Neural cell (in vitro differentiated cells): Measurements from ENCODE around the gene KLK4. TPM values are rescaled to one million over a fixed set of nuclear protein-coding genes. Genes with fewer than 3 reads are reported as not detected.

Source experiments
- H2AFZ ChIP-seq: fragments of 200-600, 300-800 bp; sonication (generic), shearing (Covaris generic); 2 replicates; pipeline ENCODE4 v1.6.0; 2014; ENCODE audit warnings: low read depth, mild to moderate bottlenecking, antibody characterized with exemption, low read length, moderate library complexity
- H3F3A ChIP-seq: fragments of 200-600 bp; shearing (Covaris generic); 2 replicates; pipeline ENCODE4 v1.6.1; 2016; ENCODE audit warnings: mild to moderate bottlenecking, moderate library complexity, mixed read lengths, antibody characterized with exemption, low read length; ENCODE audit not compliant: insufficient read depth, poor library complexity, severe bottlenecking
- H3K27ac ChIP-seq: fragments of 200-600, 300-800 bp; sonication (generic), shearing (Covaris generic); 2 replicates; pipeline ENCODE4 v1.5.1; 2014; ENCODE audit warnings: mild to moderate bottlenecking, low read length, moderate library complexity
- H3K27me3 ChIP-seq: fragments of 300-800, 200-600 bp; sonication (generic), shearing (Covaris generic); 2 replicates; pipeline ENCODE4 v1.6.0; 2014; ENCODE audit warnings: mild to moderate bottlenecking, low read depth, low read length, moderate library complexity; ENCODE audit not compliant: insufficient read depth
- H3K36me3 ChIP-seq: fragments of 300-800, 200-600 bp; sonication (generic), shearing (Covaris generic); 2 replicates; pipeline ENCODE4 v1.5.1; 2014; ENCODE audit warnings: mild to moderate bottlenecking, antibody characterized with exemption, low read length, moderate library complexity; ENCODE audit not compliant: insufficient read depth
- H3K4me2 ChIP-seq: fragments of 300-800, 200-600 bp; sonication (generic), shearing (Covaris generic); 2 replicates; pipeline ENCODE4 v1.6.0; 2014; ENCODE audit warnings: mild to moderate bottlenecking, low read length
- H3K4me3 ChIP-seq: fragments of 300-800, 200-600 bp; sonication (generic), shearing (Covaris generic); 2 replicates; pipeline ENCODE4 v1.5.1; 2014; ENCODE audit warnings: mild to moderate bottlenecking, low read length, moderate library complexity
- H3K79me2 ChIP-seq: fragments of 200-600 bp; shearing (Covaris generic); replicated peaks from 2 replicates; pipeline ENCODE4 v1.6.0; 2014; ENCODE audit warnings: mild to moderate bottlenecking, low read length, moderate library complexity; ENCODE audit not compliant: insufficient read depth
- H3K9ac ChIP-seq: fragments of 300-800, 200-600 bp; sonication (generic), shearing (Covaris generic); 2 replicates; pipeline ENCODE4 v1.6.1; 2016; ENCODE audit warnings: mild to moderate bottlenecking, low read length, mixed read lengths
- H3K9me2 ChIP-seq: fragments of 200-600 bp; shearing (Covaris generic); 2 replicates; pipeline ENCODE4 v1.6.1; 2016; ENCODE audit warnings: mild to moderate bottlenecking, low read length, mixed read lengths; ENCODE audit not compliant: insufficient read depth
- H3K9me3 ChIP-seq: fragments of 200-600, 300-800 bp; sonication (generic), shearing (Covaris generic); 2 replicates; pipeline ENCODE4 v1.6.1; 2016; ENCODE audit warnings: mild to moderate bottlenecking, mixed run types, low read length, moderate library complexity, mixed read lengths
- H4K20me1 ChIP-seq: fragments of 200-600 bp; shearing (Covaris generic); 2 replicates; pipeline ENCODE4 v1.6.1; 2016; ENCODE audit warnings: mild to moderate bottlenecking, mixed run types; ENCODE audit not compliant: insufficient read depth
- EP300 ChIP-seq: fragments of 450-650 bp; conservative IDR thresholded peaks from 2 replicates; pipeline ENCODE4 v1.6.1; 2014; ENCODE audit warnings: antibody characterized with exemption, mild to moderate bottlenecking, moderate library complexity; ENCODE audit not compliant: poor library complexity, severe bottlenecking
- MXI1 ChIP-seq: fragments of 450-650 bp; conservative IDR thresholded peaks from 2 replicates; pipeline ENCODE4 v1.6.1; 2014; ENCODE audit warnings: antibody characterized with exemption, mild to moderate bottlenecking; ENCODE audit not compliant: poor library complexity, severe bottlenecking
- POLR2AphosphoS5 ChIP-seq: IDR thresholded peaks from 2 replicates; pipeline ENCODE4 v1.6.1; 2012
- RAD21 ChIP-seq: fragments of 450-650 bp; conservative IDR thresholded peaks from 2 replicates; pipeline ENCODE4 v1.6.1; 2014; ENCODE audit warnings: antibody characterized with exemption, mild to moderate bottlenecking, moderate library complexity
- SMC3 ChIP-seq: fragments of 450-650 bp; conservative IDR thresholded peaks from 2 replicates; pipeline ENCODE4 v1.6.1; 2014; ENCODE audit warnings: antibody characterized with exemption, mild to moderate bottlenecking, moderate library complexity; ENCODE audit not compliant: poor library complexity
- TAF1 ChIP-seq: IDR thresholded peaks from 2 replicates; pipeline ENCODE4 v1.6.1; 2012; ENCODE audit warnings: low read depth
- polyA minus RNA-seq: library from RNA; depleted of rRNA, polyadenylated mRNA; stranded (reverse); fragments of >200 nt; gene quantifications from 2 replicates; pipeline ENCODE4 v1.2.3, GENCODE V29; 2014
- polyA plus RNA-seq: library from polyadenylated mRNA; depleted of rRNA; stranded (reverse); fragments of >200 nt; gene quantifications from 2 replicates; pipeline ENCODE4 v1.2.3, GENCODE V29; 2014
- TF ChIP-seq, protein P1 (sequence below): IDR thresholded peaks from 2 replicates; pipeline ENCODE4 v1.6.1; 2012; ENCODE audit warnings: borderline replicate concordance

KLK4 gene
- polyA plus RNA-seq (not detected in 2 replicates), polyA minus RNA-seq (not detected in 2 replicates)

DNA sequence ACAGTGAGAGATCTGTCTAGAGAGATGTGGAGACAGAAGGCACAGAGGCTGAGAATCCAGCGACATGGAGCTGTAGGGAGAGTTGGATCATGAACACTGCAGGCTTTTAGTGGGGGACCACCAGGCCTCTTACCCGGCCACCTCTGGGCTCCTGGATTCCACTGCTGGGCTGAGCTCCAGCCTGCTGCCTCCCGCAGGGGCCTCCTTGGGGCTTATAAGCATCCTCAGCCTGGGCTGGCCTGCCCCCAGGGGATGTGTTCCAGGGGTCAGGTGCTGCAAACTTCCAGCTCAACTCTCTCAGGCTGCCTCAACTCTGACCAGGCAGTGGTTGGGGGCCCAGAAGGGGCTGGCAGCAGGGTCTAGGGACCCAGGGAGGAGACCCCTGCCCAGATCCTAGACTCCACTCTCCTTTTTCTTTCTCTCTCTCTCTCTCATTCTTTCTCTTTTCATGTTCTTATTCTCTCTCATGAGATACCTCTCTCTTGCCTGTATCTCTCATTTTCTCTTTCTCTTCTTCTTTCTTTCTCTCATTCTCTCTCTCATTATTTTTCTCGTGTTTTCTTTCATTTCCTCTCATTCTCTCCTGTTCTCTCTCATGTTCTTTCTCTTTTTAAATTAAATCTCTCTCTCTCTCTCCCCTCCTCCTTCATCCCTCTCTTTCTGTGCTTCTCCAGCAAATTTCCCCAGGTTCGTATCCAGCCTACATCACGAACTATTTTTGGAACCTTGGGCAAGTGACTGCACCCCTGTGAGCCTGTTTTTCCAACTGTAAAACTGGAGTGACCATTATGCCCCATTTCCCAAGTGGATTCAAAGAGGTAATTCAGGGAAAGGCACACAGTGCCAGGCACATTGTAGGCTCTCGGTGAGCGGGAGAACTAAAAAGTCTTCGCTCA is at the start of gene KLK4:
Gene KLK4, minus strand, starts transcription at position 190 of the 896 bp plus-strand sequence. CDS start 657 bp downstream, outside the sequence.
- Histone ChIP-seq H2AFZ (no peak within 1 kb of the TSS), H3K9me2 (no peaks in the 10 kb centered on the region), H3K27ac (no peak within 1 kb of the TSS), H3K27me3 (peaks cover 51% of the 10 kb centered on the region), H3K4me2 (no peak within 1 kb of the TSS), H3K4me3 (no peak within 1 kb of the TSS), H3F3A (no peaks in the 10 kb centered on the region), H3K36me3 (no peaks in the 10 kb centered on the region), H4K20me1 (no peaks in the 10 kb centered on the region), H3K9ac (no peak within 1 kb of the TSS), H3K9me3 (no peaks in the 10 kb centered on the region), H3K79me2 (no peaks in the 10 kb centered on the region)
- TF ChIP-seq, protein P1, sequence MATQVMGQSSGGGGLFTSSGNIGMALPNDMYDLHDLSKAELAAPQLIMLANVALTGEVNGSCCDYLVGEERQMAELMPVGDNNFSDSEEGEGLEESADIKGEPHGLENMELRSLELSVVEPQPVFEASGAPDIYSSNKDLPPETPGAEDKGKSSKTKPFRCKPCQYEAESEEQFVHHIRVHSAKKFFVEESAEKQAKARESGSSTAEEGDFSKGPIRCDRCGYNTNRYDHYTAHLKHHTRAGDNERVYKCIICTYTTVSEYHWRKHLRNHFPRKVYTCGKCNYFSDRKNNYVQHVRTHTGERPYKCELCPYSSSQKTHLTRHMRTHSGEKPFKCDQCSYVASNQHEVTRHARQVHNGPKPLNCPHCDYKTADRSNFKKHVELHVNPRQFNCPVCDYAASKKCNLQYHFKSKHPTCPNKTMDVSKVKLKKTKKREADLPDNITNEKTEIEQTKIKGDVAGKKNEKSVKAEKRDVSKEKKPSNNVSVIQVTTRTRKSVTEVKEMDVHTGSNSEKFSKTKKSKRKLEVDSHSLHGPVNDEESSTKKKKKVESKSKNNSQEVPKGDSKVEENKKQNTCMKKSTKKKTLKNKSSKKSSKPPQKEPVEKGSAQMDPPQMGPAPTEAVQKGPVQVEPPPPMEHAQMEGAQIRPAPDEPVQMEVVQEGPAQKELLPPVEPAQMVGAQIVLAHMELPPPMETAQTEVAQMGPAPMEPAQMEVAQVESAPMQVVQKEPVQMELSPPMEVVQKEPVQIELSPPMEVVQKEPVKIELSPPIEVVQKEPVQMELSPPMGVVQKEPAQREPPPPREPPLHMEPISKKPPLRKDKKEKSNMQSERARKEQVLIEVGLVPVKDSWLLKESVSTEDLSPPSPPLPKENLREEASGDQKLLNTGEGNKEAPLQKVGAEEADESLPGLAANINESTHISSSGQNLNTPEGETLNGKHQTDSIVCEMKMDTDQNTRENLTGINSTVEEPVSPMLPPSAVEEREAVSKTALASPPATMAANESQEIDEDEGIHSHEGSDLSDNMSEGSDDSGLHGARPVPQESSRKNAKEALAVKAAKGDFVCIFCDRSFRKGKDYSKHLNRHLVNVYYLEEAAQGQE = no peak
- TF ChIP-seq SMC3 (no peak), MXI1 (no peak), EP300 (no peak)

DNA sequence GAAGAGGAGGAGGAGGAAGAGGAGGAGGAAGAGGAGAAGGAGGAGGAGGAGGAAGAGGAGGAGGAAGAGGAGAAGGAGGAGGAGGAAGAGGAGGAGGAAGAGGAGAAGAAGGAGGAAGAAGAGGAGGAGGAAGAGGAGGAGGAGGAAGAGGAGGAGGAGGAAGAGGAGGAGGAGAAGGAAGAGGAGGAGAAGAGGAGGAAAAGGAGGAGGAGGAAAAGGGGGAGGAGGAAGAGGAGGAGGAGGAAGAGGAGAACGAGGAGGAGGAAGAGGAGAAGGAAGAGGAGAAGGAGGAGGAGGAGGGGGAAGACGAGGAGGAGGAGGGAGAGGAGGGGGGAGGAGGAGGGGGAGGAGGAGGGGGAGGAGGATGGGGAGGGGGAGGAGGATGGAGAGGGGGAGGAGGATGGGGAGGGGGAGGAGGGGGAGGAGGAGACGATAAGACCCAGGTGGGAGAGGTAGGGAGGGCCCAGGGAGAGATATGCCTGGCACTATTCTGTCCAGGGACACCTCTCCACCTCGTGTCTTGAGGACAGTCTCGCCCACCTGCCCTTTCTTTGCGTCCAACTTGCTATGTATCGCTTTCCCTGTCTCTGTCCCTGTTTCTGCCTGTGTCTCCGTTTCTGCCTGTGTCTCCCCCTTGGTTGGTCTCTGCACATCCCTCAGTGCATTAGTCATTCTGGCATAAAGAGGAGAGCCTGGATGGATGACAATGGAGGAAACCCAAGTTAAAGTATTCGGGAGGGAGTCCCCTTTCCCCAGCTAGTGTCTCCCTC is 48.7 kb upstream of the KLK4 start:
- H3K9me3 ChIP-seq = no peaks in the 10 kb centered on the region
- no peaks in the 10 kb centered on the region for H3F3A ChIP-seq
- H3K27me3 ChIP-seq = no peaks in the 10 kb centered on the region
- no peak overlapping the region for H2AFZ ChIP-seq
- no peaks in the 10 kb centered on the region for H4K20me1 ChIP-seq
- no peak for TF ChIP-seq SMC3
- TF ChIP-seq EP300 = no peak
- TF ChIP-seq, protein P1 = no peak
- no peak for TF ChIP-seq RAD21
- TF ChIP-seq TAF1 = no peak
- TF ChIP-seq POLR2AphosphoS5 = no peak
- no peak overlapping the region for H3K4me2 ChIP-seq
- H3K79me2 ChIP-seq = no peaks in the 10 kb centered on the region
- no peak overlapping the region for H3K4me3 ChIP-seq
- H3K9ac ChIP-seq = no peak overlapping the region
- H3K9me2 ChIP-seq = no peaks in the 10 kb centered on the region
- no peak overlapping the region for H3K27ac ChIP-seq
- H3K36me3 ChIP-seq = no peaks in the 10 kb centered on the region
